Epidermal melanocyte (primary cell): ENCODE results near the gene SEPTIN5.
"Not testable (repeated sequence)": the region's sequence is repeated elsewhere in the genome, so short reads cannot be mapped to it uniquely, and the experiment has no call there.

Experiments used
- DNase-seq: peaks from one replicate; pipeline ENCODE4 v3.0.0; 2011; ENCODE audit warnings: low spot score; ENCODE audit not compliant: insufficient read length

Gene SEPTIN5

GRCh38 chr22:19720150-19720827, 6.0 kb downstream of the SEPTIN5 start:
- no peak for DNase-seq

GRCh38 chr22:19720999-19721329, 6.7 kb downstream of the SEPTIN5 start:
- DNase-seq, result no peak

- DNase-seq, result no peak
Observed at GRCh38 chr22:19721330-19722177, 7.3 kb downstream of the SEPTIN5 start.

- no peak for DNase-seq
Observed at GRCh38 chr22:19722178-19722981, 8.1 kb downstream of the SEPTIN5 start.

- no peak for DNase-seq
Observed at GRCh38 chr22:19722982-19723231, 8.6 kb downstream of the SEPTIN5 start.

- DNase-seq, result no peak
Observed at GRCh38 chr22:19723232-19723982, 9.1 kb downstream of the SEPTIN5 start, which contains the start of gene GP1BB. TSS of gene GP1BB (plus strand) at chr22:19723539. CDS start at chr22:19723570, 31 bp downstream.

GRCh38 chr22:19723983-19724827, 9.9 kb downstream of the SEPTIN5 start:
- no peak for DNase-seq

GRCh38 chr22:19724927-19725661, 10.8 kb downstream of the SEPTIN5 start:
- no peak for DNase-seq

- not testable (repeated sequence) for DNase-seq
Observed at GRCh38 chr22:19726064-19726788, 11.9 kb downstream of the SEPTIN5 start.

- DNase-seq, result no peak
Observed at GRCh38 chr22:19727310-19728150, 13.2 kb downstream of the SEPTIN5 start.

- DNase-seq, result no peak
Observed at GRCh38 chr22:19728271-19728670, 14.0 kb downstream of the SEPTIN5 start.

GRCh38 chr22:19728836-19729235, 14.5 kb downstream of the SEPTIN5 start:
- no peak for DNase-seq

GRCh38 chr22:19729507-19729906, 15.2 kb downstream of the SEPTIN5 start:
- DNase-seq, result no peak

- DNase-seq, result no peak
Observed at GRCh38 chr22:19730198-19730597, 15.9 kb downstream of the SEPTIN5 start.

- DNase-seq, result peak; percentile 92
Observed at GRCh38 chr22:19730655-19731360, 16.5 kb downstream of the SEPTIN5 start.

GRCh38 chr22:19731361-19732135, 17.2 kb downstream of the SEPTIN5 start:
- DNase-seq, result no peak
